MCF 10A (cell line): Measurements from ENCODE around the gene KRTAP8-1. TPM values are rescaled to one million over a fixed set of nuclear protein-coding genes. Genes with fewer than 3 reads are reported as not detected.

Experiments
- Bru-seq: library from RNA; stranded (reverse); fragments of 400-500 nt; gene quantifications from one replicate; lab custom pipeline; 2021; lab: Mats Ljungman, UMichigan
- BruChase-seq, 2 experiments: library from RNA; stranded (reverse); fragments of 400-500 nt; gene quantifications; one replicate each; lab custom pipeline; 2021; lab: Mats Ljungman, UMichigan
- BruUV-seq: library from RNA; stranded (reverse); fragments of 400-500 nt; replicated peaks from 2 replicates; lab custom pipeline; 2021; lab: Mats Ljungman, UMichigan
- CTCF ChIA-PET: fragments of 300-600 bp; sonication (Branson Sonifier 250); formaldehyde crosslinking; extraction: SDS; loops from one replicate; lab custom pipeline; 2021; ENCODE audit warnings: antibody characterized with exemption, inconsistent platforms; lab: Yijun Ruan, JAX
- POLR2A ChIA-PET: fragments of 300-600, 350-650 bp; sonication (Branson Sonifier 250); formaldehyde crosslinking; extraction: SDS; loops from one replicate; lab custom pipeline; 2020; ENCODE audit warnings: antibody characterized with exemption, inconsistent platforms; lab: Yijun Ruan, JAX
- DNase-seq: peaks from one replicate; pipeline ENCODE4 v3.0.0-alpha.2; 2018; ENCODE audit not compliant: unreplicated experiment
- H3K27ac Mint-ChIP-seq: one replicate; pipeline ENCODE4 v1.8.0; 2022; ENCODE audit warnings: mild to moderate bottlenecking, low read depth, mixed read lengths; ENCODE audit not compliant: unreplicated experiment
- H3K27me3 Mint-ChIP-seq: one replicate; pipeline ENCODE4 v1.8.0; 2022; ENCODE audit warnings: mixed read lengths; ENCODE audit not compliant: insufficient read depth, unreplicated experiment
- H3K36me3 Mint-ChIP-seq: one replicate; pipeline ENCODE4 v1.8.0; 2022; ENCODE audit warnings: mild to moderate bottlenecking, moderate library complexity, mixed read lengths; ENCODE audit not compliant: insufficient read depth, unreplicated experiment
- H3K4me1 Mint-ChIP-seq: one replicate; pipeline ENCODE4 v1.8.0; 2022; ENCODE audit warnings: mixed read lengths; ENCODE audit not compliant: insufficient read depth, unreplicated experiment
- H3K4me3 Mint-ChIP-seq: one replicate; pipeline ENCODE4 v1.8.0; 2022; ENCODE audit warnings: mild to moderate bottlenecking, moderate library complexity, mixed read lengths; ENCODE audit not compliant: unreplicated experiment
- H3K9me3 Mint-ChIP-seq: one replicate; pipeline ENCODE4 v1.8.0; 2022; ENCODE audit warnings: mixed read lengths; ENCODE audit not compliant: unreplicated experiment
- intact Hi-C: fragments of 100-400 bp; cut with micrococcal nuclease; formaldehyde crosslinking; loops from 2 replicates; pipeline ENCODE4 v1.14.1; 2022
- long read RNA-seq: library from polyadenylated mRNA; stranded (forward); transcript quantifications from one replicate; pipeline ENCODE4 v2.0.0, GENCODE V29; 2022
- total RNA-seq: library from RNA; stranded (reverse); gene quantifications from 2 replicates; pipeline ENCODE4 v1.2.3, GENCODE V29; 2022
- TF ChIP-seq, protein P1 (sequence below): fragments of 200-600 bp; IDR thresholded peaks from one replicate; pipeline ENCODE4 v1.8.0; 2022; ENCODE audit warnings: antibody characterized with exemption, mild to moderate bottlenecking; ENCODE audit not compliant: unreplicated experiment

Gene KRTAP8-1, protein sequence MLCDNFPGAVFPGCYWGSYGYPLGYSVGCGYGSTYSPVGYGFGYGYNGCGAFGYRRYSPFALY
- not detected in 2 replicates for total RNA-seq
- not detected for Bru-seq, nascent RNA
- not detected for BruChase-seq, experiment 1, labeled RNA remaining after a 6-hour chase
- not detected for BruChase-seq, experiment 2, labeled RNA remaining after a 2-hour chase
- long read RNA-seq, result 0 reads

GRCh38 chr21:30813174-30813573 is at the start of gene KRTAP8-1:
Gene KRTAP8-1 (minus strand): TSS chr21:30813274. CDS start chr21:30813220, 54 bp downstream.
- Mint-ChIP-seq H3K4me1 (no peaks in the 10 kb centered on the region), H3K36me3 (no peaks in the 10 kb centered on the region), H3K4me3 (no peak within 1 kb of the TSS), H3K9me3 (no peaks in the 10 kb centered on the region), H3K27me3 (peaks cover 52% of the 10 kb centered on the region), H3K27ac (no peak within 1 kb of the TSS)
- POLR2A ChIA-PET, result no interaction called here
- CTCF ChIA-PET, result interaction anchor here (0.6 to 0.7 kb wide), 2 partner anchors 306 to 1683 kb away, joined by 3 to 5 read pairs; no protein-coding TSS in a partner anchor
- intact Hi-C loops, result no loop called here
- no peak for DNase-seq
- no TSS peak for BruUV-seq
- TF ChIP-seq, protein P1, sequence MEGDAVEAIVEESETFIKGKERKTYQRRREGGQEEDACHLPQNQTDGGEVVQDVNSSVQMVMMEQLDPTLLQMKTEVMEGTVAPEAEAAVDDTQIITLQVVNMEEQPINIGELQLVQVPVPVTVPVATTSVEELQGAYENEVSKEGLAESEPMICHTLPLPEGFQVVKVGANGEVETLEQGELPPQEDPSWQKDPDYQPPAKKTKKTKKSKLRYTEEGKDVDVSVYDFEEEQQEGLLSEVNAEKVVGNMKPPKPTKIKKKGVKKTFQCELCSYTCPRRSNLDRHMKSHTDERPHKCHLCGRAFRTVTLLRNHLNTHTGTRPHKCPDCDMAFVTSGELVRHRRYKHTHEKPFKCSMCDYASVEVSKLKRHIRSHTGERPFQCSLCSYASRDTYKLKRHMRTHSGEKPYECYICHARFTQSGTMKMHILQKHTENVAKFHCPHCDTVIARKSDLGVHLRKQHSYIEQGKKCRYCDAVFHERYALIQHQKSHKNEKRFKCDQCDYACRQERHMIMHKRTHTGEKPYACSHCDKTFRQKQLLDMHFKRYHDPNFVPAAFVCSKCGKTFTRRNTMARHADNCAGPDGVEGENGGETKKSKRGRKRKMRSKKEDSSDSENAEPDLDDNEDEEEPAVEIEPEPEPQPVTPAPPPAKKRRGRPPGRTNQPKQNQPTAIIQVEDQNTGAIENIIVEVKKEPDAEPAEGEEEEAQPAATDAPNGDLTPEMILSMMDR, result no peak

DNA sequence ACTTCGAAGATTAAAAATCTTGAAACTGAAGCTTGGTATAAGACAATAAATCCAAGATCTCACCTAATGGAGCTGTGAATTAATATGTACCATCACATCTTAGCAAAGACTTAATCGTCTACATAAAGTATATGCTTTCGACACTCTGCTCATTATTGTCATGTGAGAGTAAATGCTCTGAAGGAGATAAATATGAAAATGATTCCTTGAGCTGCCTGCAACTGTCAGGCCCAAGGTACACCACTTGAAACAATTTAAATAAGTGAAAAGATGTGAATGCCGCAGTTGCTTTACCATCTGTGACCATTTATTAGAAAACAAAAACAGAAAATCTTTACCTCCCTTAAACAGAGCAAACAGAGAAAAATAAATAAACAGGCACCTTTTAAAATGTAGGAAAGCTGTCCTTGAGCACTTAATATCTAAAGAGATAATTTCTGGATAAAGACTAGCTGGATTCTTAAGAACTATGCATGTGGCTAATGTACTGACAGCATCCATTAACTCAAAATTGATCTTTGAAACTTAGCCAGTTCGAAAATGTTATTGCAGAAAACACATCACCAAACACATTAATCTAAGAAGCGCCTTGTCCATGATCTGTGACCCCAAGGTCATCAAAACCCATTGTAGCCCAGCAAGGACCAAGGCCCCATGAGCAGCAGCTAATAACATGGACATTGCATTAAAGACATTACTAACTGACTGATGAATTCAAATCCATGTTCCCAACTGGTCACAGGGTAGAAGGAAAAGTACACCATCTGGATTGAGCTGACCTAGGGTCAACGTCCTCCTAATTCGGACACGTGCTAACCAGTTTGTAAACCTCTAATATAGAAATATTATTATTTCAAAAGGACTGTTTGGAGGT is 34.8 kb upstream of the KRTAP8-1 start:
- H3K27ac Mint-ChIP-seq, result no peak overlapping the region
- POLR2A ChIA-PET, result interaction anchor here (0.7 kb wide), 1 partner anchor 9 kb away, joined by 3 read pairs; no protein-coding TSS in a partner anchor
- no peaks in the 10 kb centered on the region for H3K4me1 Mint-ChIP-seq
- CTCF ChIA-PET, result interaction anchor here (0.6 to 1.7 kb wide), 4 partner anchors 9 to 784 kb away, joined by 3 to 6 read pairs (median 4); no protein-coding TSS in a partner anchor
- BruUV-seq, result no TSS peak
- intact Hi-C loops, result no loop called here
- H3K9me3 Mint-ChIP-seq, result no peaks in the 10 kb centered on the region
- peaks cover 30% of the 10 kb centered on the region for H3K27me3 Mint-ChIP-seq
- no peak overlapping the region for H3K4me3 Mint-ChIP-seq
- TF ChIP-seq, protein P1, result no peak
- H3K36me3 Mint-ChIP-seq, result no peaks in the 10 kb centered on the region
- no peak for DNase-seq

- Mint-ChIP-seq H3K27ac (no peak overlapping the region), H3K4me1 (no peaks in the 10 kb centered on the region), H3K27me3 (peaks cover 44% of the 10 kb centered on the region), H3K9me3 (no peaks in the 10 kb centered on the region), H3K4me3 (no peak overlapping the region), H3K36me3 (no peaks in the 10 kb centered on the region)
- TF ChIP-seq, protein P1, result no peak
- no TSS peak for BruUV-seq
- DNase-seq, result no peak
- intact Hi-C loops, result no loop called here
- CTCF ChIA-PET, result interaction anchor here (2.0 kb wide), 1 partner anchor 11 kb away, joined by 10 read pairs; no protein-coding TSS in a partner anchor
- POLR2A ChIA-PET, result no interaction called here
Observed at GRCh38 chr21:30842990-30843389, 29.9 kb upstream of the KRTAP8-1 start.

- intact Hi-C loops, result loop anchor here (1.0 to 10.0 kb wide), 2 partner anchors 247 to 335 kb away; partner anchors contain the start of gene KRTAP19-5
- Mint-ChIP-seq H3K9me3 (no peaks in the 10 kb centered on the region), H3K36me3 (no peaks in the 10 kb centered on the region), H3K27me3 (peaks cover 27% of the 10 kb centered on the region), H3K4me3 (no peak overlapping the region), H3K27ac (no peak overlapping the region), H3K4me1 (no peaks in the 10 kb centered on the region)
- ChIA-PET POLR2A (interaction anchor here (1.0 kb wide), 1 partner anchor 69 kb away, joined by 3 read pairs; no protein-coding TSS in a partner anchor), CTCF (interaction anchor here (0.5 to 2.1 kb wide), 36 partner anchors 9 to 743 kb away, joined by 3 to 14 read pairs (median 3); partner anchors contain the start of gene KRTAP7-1)
- peak; percentile 58 for DNase-seq
- BruUV-seq, result no TSS peak
- TF ChIP-seq, protein P1, result peak; percentile 58
Observed at GRCh38 chr21:30839304-30839703, 26.2 kb upstream of the KRTAP8-1 start.
